GM11168 (cell line): ENCODE data around the gene GGCT.
"Not testable (repeated sequence)": the region's sequence is repeated elsewhere in the genome, so short reads cannot be mapped to it uniquely, and the experiment has no call there.

Experiments
- in situ Hi-C: fragments of 300-500 bp; cut with MboI; formaldehyde crosslinking; loops from one replicate; pipeline ENCODE4 v1.12.0; 2022; ENCODE audit warnings: low sequenced_read_pairs; ENCODE audit not compliant: unreplicated experiment

The GGCT gene

DNA sequence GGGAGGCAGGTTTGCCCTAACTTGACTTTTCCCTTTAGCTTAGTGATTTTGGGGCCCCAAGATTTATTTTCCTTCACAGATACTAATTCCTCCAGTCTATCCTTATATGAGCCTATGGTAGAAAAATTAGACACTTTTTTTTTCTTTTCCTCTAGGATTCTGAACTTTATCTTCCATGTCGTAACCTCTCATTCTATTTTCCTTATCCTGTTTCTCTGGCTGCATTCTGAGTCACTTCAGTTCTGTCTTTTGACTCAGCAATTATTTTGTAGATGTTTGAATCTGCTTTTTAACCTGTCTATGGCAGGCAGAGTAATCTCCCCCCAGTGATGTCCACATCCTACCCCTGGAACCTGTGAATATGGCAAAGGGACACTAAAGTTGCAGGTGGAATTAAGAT, 19.0 kb downstream of the GGCT start:
- in situ Hi-C loops, result no loop called here

DNA sequence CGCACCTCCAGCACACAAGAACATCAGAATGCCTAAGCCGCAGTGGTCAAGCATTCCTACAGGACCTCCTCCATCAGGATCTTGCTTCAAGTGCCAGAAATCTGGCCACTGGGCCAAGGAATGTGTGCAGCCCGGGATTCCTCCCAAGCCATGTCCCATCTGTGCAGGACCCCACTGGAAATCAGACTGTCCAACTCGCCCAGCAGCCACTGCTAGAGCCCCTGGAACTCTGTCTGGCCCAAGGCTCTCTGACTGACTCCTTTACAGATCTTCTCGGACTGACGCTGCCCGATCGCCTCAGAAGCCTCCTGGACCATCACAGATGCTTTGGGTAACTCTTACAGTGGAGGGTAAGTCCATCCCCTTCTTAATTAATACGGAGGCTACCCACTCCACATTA, 23.2 kb downstream of the GGCT start:
- in situ Hi-C loops, result not testable (repeated sequence)

DNA sequence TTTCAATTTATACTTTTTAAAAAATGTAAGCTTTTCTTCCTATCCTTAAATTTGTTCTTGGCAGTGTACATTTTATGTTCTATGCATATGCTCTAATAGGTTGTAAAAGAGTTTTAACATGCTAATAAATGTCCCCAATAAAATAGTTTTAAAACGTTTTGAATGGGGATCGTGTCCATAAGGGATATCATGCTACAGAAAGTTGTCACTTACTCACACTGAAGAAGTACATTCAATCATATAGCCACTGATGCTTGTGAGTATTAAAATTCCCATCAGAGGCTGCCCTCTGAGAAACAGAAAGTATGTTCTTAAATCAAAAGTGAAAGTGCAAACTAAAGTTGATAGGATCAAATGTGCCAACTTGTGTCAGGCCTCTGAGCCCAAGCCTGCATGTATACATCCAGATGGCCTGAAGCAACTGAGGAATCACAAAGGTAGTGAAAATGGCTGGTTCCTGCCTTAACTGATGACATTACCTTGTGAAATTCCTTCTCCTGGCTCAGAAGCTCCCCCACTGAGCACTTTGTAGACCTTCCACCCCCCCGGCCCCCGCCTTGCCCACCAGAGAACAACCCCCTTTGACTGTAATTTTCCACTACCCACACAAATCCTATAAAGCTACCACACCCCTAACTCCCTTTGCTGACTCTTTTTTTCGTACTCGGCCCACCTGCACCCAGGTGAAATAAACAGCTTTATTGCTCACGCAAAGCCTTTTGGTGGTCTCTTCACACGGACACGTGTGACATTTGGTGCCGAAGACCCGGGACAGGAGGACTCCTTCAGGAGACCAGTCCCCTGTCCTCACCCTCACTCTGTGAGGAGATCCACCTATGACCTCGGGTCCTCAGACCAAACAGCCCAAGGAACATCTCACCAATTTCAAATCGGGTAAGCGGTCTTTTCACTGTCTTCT, 25.2 kb downstream of the GGCT start:
- in situ Hi-C loops, result no loop called here

DNA sequence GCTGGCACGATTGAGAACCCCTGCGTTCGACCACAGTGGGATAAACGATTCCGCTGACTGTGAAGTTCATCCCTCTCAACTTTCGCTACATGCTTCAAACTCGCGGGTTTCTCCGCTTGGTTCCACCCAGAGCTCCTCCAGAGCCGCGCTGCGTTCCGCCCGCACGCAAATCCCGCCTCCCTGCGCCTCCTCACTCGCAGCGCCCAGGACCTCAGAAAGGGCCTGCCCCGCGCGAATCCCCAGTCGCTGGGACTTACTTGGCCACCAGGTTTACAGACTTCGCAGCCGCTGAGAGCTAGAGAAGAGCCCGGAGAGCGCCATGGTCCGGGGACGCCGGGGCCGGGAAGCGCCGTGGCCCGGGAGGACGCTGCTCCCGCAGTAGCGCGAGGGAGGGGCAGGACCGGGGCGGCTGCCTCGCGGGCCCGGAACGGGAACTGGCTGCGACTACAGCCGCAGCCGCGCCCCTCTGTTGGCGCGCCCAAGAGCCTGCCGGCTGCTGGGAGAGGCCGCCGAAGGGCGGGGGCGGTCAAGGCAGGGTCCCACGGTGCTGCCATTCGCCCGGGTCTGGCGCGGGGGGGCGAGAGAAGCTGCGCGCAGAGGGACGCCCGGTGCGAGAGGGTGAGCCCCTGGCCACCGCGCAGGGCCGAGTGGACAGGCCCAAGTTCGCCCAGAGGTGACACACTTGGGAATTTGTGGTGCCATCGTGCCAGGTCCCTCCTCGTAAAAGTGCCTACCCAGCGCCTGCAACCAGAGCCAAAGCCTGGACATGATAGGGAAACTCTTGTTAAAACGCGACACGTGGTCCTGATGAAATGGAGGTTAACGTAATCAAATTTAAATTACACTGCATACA, 26.1 kb downstream of the GGCT start, which contains the start of gene NOD1:
NOD1 (minus strand) TSS at position 436 of the 853 bp plus-strand sequence. CDS start 21,863 bp downstream, outside the sequence.
- in situ Hi-C loops, result no loop called here

DNA sequence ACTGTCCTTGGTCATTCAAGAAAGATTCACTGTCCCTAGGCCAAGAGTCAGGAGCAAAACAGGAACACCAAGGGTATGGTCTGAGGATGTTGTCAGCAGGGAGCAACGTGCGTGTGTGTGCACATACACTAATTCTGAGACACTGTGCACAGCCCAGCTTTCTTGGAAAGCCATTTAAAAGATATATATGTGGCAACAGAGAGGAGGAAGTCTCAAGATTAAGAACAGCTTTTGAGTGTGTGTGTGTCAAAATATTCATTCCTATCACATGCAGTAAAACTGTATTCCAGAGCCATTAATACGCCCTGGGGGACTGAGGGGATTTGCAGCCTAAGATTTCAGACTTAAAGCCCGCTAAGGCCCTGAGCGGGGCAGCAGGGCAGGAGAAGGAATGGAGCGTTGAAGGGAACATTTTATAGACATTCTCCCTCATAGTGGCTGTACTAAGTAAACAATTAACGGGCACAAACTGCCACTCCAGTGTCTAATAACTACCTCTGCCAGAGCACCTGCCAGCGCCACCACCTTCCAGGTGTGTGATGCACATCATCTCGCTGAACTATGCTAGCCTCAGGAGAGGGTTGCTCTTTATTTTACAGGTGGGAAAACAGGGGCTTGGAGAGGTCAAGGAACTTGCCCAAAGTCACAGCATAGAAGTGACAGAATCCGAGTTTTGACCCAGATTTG, 28.0 kb downstream of the GGCT start:
- in situ Hi-C loops, result no loop called here

DNA sequence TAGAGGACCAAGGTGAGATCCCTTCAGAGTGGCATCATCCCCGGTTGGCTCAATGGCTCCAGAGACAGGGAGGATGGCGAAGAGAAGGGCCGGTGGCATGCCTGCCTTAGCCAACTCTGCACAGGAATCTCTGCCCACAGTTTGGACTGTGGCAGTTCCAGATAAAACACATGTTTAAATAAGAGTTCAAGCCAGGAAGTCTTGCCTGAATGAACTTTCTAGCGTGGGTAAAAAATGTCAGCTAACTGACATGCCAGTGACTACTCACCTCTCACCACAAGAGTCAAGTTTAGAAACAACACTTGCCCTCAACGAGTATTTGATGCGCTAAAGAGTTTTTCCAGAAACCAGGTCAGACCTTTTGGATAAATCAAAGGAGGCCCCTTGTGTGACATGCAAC, 29.0 kb downstream of the GGCT start:
- in situ Hi-C loops, result no loop called here

DNA sequence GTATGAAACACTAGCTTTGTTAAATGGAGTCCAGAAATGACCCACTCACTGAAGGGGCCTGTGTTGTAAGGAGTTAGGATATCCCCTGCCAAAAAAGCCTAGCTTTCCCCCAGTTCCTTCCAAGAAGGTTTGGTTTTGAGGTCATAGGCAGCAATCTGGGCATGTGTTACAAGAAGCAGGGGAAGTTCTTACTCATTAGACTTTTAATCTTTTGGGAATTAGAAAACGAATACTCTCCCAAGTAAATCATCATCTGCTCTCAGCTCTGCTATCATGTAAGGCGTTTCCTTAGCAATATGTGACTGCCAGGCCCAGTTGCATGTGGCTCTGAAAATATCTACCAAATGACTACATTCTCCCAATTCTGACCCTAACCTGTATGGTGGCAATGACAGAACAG, 29.7 kb downstream of the GGCT start:
- in situ Hi-C loops, result loop anchor here (25.0 kb wide), 1 partner anchor 313 kb away; no protein-coding TSS in a partner anchor

DNA sequence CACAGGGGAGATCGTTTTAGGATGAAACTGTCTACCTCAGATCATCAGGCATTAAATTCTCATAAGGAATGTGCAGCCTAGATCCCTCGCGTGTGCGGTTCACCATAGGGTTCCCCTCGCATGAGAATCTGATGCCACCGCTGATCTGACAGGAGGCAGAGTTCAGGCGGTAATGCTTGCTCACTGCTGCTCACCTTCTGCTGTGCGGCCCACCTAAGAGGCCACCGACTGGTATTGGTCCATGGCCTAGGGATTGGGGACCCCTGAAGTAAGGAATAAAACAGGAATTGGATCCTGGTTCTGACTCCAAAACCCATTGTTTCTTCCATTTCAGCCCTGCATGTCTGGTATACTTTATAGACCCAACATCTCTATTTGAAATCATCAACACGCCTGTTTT, 30.1 kb downstream of the GGCT start:
- in situ Hi-C loops, result loop anchor here (25.0 kb wide), 1 partner anchor 312 kb away; no protein-coding TSS in a partner anchor

DNA sequence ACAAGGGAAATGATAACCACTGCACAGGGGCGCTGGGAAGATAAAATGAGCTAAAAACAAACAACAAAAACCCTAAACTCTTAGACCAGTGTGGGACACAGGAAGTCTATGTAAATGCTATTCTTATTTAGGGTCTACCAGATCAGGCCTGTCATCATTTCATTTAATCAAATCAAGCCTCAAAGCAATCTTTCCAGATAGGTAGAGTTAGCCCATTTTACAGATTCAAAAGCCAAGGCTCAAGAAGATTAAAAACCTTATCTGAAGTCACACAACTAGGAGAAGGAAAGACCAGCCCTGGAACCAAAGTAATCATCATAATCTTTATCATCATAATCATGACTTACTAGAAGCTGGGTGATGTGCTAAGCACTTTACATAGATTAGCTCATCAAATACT, 30.7 kb downstream of the GGCT start:
- in situ Hi-C loops, result loop anchor here (25.0 kb wide), 1 partner anchor 312 kb away; no protein-coding TSS in a partner anchor

DNA sequence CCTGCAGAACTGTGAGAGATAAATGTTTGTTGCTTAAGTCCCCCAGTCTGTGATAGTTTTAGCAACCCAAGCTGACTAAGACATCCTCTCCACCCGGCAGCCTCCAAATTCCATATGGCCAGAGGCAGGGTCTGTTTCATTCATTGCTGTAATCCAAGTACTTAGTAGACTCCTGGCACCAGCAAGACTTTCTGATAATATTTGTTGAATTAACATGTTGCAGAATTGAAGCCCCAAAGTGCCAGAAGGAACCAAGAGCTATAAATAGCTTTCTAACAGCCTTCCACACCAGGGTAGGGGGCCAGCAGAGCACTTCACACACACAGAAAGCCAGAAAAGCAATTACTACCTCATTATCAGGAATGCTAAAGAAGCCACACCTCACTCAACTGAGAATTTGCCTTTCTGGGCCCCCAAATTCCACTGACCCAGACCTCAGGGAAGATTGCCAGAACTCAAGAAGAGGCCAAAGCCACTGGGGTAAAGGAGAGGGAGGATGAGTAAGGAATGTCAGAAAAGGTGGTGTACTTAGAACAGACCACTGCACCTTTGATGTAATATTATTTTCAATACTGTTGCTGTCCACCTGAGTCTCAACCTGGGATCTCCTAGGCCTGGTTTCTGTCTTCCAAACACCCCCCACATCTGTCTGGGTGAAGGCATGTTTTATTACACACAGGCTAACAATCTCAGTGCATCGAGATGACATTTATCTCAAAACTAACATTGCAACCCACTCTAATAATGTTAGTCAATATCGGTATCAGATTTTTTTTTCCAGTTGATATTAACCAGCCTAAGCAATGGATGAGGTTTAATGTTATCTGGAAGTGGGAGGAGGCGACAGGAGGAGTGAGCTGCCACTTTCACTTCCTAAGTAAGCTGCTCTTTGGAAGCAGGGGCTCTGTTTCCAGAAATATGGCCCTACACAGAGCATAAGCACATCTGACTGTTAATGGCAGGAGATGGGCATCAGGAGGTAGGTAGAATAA, 31.5 kb downstream of the GGCT start:
- in situ Hi-C loops, result loop anchor here (25.0 kb wide), 1 partner anchor 311 kb away; no protein-coding TSS in a partner anchor

DNA sequence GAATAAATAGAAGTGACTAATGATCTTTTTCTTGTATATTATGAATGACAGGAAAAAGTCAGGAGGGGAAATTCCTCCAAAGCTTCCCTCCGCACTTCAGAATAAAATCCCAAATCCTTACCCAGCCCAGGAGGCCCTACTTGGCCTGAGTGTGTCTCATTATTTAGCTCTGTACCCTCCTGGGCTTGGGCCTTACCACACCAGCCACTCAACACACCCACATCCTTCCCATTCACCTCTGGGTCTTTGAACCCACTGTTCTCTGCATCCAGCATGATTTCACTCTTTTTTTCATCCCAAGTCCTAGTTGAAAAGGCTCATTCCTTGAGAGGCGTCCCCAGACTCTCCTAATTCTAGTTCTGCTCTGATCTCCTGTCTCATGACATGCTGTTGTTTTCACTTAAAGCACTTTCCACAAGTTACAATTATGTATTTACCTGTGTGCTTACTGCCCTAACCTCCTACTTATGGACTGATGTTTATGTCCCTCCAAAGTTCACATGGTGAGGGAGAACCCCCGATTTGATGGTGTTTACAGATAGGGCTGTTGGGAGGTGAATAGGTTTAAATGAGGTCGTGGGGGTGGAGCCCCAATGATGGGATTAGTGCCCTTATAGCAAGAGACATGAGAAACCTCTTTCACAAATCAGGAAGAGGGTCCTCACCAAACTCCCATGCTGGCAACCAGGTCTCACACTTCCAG, 32.4 kb downstream of the GGCT start:
- in situ Hi-C loops, result loop anchor here (25.0 kb wide), 1 partner anchor 310 kb away; no protein-coding TSS in a partner anchor

DNA sequence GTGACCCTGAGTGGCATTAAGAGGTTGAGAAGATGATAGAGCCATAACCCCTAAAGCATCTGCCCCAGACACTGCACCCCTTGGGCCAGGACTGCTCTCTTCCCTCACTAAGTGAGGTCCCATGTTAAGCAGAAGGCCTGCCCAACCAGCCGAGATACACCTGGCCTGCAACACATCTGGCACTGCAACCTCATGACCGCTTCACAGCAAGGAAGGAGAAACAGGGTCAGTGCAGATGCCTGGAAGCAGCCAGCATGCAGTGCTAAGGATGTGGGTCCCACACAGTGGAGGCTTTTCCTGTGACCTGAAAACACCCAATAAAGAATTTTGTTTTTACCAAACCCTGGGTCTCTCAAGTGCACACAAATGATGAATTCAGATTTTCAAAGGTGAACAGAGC, 33.4 kb downstream of the GGCT start:
- in situ Hi-C loops, result loop anchor here (25.0 kb wide), 1 partner anchor 309 kb away; no protein-coding TSS in a partner anchor

DNA sequence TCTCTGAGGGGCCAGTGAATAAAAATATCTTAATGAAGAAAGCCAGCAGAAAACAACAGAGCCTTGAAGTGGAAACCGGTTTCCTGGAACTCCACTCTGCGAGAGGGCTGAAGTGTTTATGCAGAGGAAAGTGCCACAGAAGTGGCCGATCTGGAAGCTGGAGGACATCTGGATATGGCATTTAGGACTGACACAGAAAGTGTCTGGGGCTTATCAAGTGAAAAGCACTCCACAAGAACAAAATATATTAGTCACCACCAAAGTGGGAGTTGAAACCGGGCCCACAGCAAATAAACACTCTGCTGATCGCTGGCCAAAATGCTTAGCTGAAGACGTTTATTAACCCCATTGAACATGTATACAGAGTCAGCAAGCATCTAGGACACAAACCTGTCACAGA, 33.9 kb downstream of the GGCT start:
- in situ Hi-C loops, result loop anchor here (25.0 kb wide), 1 partner anchor 308 kb away; no protein-coding TSS in a partner anchor

DNA sequence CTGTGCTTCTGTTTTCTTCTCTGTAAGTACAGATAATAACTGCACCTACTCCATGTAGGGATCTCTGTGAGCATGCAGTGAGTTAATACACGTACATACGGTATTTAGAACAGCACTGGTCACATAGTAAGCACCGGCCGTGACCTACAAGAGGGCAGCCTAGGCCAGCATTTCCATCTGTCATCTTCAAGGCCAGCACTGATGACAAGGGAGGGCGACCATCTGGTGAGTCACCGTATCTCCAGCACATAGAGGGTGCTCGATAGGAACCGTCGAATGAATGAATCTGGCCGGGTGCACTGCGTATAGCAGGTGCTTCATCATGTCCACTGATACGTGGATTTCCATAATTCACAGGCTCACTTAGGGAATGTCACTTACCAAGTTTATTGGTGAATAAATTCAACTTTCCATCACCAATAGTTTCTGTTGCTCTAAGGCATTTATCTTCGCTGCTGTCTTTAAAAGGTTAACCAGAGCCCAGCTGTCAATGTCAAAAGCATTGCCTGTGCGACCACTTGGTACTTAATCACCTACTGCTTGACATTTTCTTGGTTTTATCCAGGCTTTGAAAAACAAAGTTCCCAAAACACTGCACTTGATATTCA, 34.4 kb downstream of the GGCT start:
- in situ Hi-C loops, result loop anchor here (25.0 kb wide), 1 partner anchor 308 kb away; no protein-coding TSS in a partner anchor

DNA sequence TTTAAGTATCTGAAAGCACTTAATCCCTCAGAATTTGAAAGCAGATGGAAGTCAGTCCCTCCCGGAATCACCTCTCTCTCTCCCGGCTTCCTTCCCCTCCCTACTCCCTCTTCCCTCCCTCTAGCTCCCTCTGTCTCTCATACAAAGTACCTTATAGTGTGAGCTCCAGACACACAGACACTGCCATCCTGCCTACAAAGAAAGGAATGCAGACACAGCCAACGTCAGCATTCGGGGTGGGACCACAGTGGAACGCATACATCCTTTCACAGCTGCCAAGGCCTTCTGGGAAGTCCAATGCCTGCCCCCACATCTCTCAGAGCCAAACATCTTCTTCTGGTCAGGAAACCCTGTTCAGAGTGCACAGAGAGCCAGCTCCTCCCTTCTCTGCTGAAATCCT, 35.3 kb downstream of the GGCT start:
- in situ Hi-C loops, result loop anchor here (25.0 kb wide), 1 partner anchor 307 kb away; no protein-coding TSS in a partner anchor

DNA sequence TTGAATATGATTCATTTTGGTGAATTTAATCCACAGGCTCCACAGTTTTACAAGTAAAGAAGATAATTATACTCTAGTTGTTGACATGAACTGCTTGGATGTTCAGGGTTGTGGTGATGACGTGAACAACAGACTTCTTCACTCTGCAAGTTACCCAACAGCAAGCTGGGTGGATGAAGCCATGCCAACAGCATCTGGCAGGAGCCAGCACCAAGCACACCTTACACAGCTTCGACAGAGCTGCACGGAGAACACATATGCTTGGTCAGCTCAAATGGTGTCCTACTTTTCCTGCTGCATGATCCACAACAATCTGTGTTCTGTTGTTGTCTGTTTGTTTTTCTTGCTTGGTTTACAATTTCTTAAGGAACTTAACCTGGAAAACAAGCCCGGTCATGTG, 35.8 kb downstream of the GGCT start:
- in situ Hi-C loops, result loop anchor here (25.0 kb wide), 1 partner anchor 306 kb away; no protein-coding TSS in a partner anchor

DNA sequence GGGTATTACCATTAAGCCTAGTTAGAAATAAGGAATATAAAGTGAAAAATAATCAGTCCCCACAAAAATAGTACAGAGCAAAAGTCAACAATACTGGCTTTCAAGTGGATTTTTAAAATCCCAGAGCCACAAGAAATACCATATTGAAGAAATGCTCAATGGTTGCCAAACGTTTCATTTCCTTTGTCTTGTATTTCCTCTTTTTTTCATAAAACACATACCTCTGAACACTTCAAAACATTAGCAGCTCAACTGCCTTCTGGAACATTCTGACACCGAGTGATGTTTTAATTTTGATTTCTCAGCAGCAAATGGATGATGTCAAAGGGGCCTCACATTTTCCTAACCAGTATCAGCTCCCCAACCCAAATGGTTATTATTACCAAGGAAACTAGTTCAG, 36.6 kb downstream of the GGCT start:
- in situ Hi-C loops, result loop anchor here (25.0 kb wide), 1 partner anchor 306 kb away; no protein-coding TSS in a partner anchor
